Activated naive CD4-positive, alpha-beta T cell treated with anti-CD3 and anti-CD28 coated beads, Interleukin-2, amount 10 ng/mL, durations not matched to agents 7 days and 5 days (primary cell): ENCODE data around the gene NR1D1.
"Not testable (repeated sequence)": the region's sequence is repeated elsewhere in the genome, so short reads cannot be mapped to it uniquely, and the experiment has no call there.

Experiments
- CTCF ChIA-PET: fragments of 350-600 bp; sonication (Branson Sonifier 250); formaldehyde crosslinking; loops from one replicate; lab custom pipeline; 2021; ENCODE audit warnings: antibody characterized with exemption; lab: Charles Lee
- DNase-seq: peaks from one replicate; pipeline ENCODE4 v3.0.0-alpha.2; 2020
- H3K27ac Mint-ChIP-seq: one replicate; pipeline ENCODE4 v1.8.0; 2021; ENCODE audit warnings: mild to moderate bottlenecking, moderate library complexity, mixed read lengths
- H3K27me3 Mint-ChIP-seq: one replicate; pipeline ENCODE4 v1.8.0; 2021; ENCODE audit warnings: mild to moderate bottlenecking, mixed read lengths
- H3K36me3 Mint-ChIP-seq: one replicate; pipeline ENCODE4 v1.8.0; 2021; ENCODE audit warnings: mixed read lengths
- H3K4me1 Mint-ChIP-seq: one replicate; pipeline ENCODE4 v1.8.0; 2021; ENCODE audit warnings: mixed read lengths
- H3K4me3 Mint-ChIP-seq: one replicate; pipeline ENCODE4 v1.8.0; 2021; ENCODE audit warnings: mild to moderate bottlenecking, moderate library complexity, mixed read lengths
- H3K9me3 Mint-ChIP-seq: one replicate; pipeline ENCODE4 v1.8.0; 2021; ENCODE audit warnings: mixed read lengths

NR1D1 gene

GRCh38 chr17:40100419-40100668 is at the start of gene NR1D1:
Gene NR1D1 (minus strand): TSS chr17:40100589. CDS start chr17:40100094, 495 bp downstream.
- H3K4me3 Mint-ChIP-seq, result peak within 1 kb of the TSS; percentile 81
- CTCF ChIA-PET, result interaction anchor here (0.6 to 9.9 kb wide), 5 partner anchors 11 to 120 kb away, joined by 3 to 95 read pairs (median 4); partner anchors contain the start of gene PSMD3
- DNase-seq, result no peak
- H3K27ac Mint-ChIP-seq, result peak within 1 kb of the TSS; percentile 82
- peaks cover 31% of the 10 kb centered on the region for H3K27me3 Mint-ChIP-seq
- H3K36me3 Mint-ChIP-seq, result peaks cover 20% of the 10 kb centered on the region
- no peaks in the 10 kb centered on the region for H3K9me3 Mint-ChIP-seq
- peaks cover 93% of the 10 kb centered on the region for H3K4me1 Mint-ChIP-seq

- Mint-ChIP-seq H3K4me3 (no peak overlapping the region), H3K36me3 (peaks cover 48% of the 10 kb centered on the region)
Observed at GRCh38 chr17:40148527-40148926, 48.1 kb upstream of the NR1D1 start.

GRCh38 chr17:40145476-40145875 is 45.1 kb upstream of the NR1D1 start:
- no peaks in the 10 kb centered on the region for H3K27me3 Mint-ChIP-seq
- DNase-seq, result no peak
- peaks cover 49% of the 10 kb centered on the region for H3K36me3 Mint-ChIP-seq
- H3K27ac Mint-ChIP-seq, result no peak overlapping the region
- no peak overlapping the region for H3K4me3 Mint-ChIP-seq
- peaks cover 46% of the 10 kb centered on the region for H3K4me1 Mint-ChIP-seq
- H3K9me3 Mint-ChIP-seq, result no peaks in the 10 kb centered on the region
- CTCF ChIA-PET, result no interaction called here

More at GRCh38 chr17:40148527-40148926, 48.1 kb upstream of the NR1D1 start:
- H3K27ac Mint-ChIP-seq, result no peak overlapping the region
- H3K4me1 Mint-ChIP-seq, result peaks cover 34% of the 10 kb centered on the region
- H3K9me3 Mint-ChIP-seq, result no peaks in the 10 kb centered on the region
- no peak for DNase-seq
- CTCF ChIA-PET, result interaction anchor here (1.2 to 1.8 kb wide), 2 partner anchors 20 to 36 kb away, joined by 7 to 8 read pairs; no protein-coding TSS in a partner anchor
- no peaks in the 10 kb centered on the region for H3K27me3 Mint-ChIP-seq

- not testable (repeated sequence) for H3K9me3 Mint-ChIP-seq, H3K27me3 Mint-ChIP-seq, H3K27ac Mint-ChIP-seq, DNase-seq, H3K4me3 Mint-ChIP-seq
- peaks cover 51% of the 10 kb centered on the region for H3K4me1 Mint-ChIP-seq
- H3K36me3 Mint-ChIP-seq, result peaks cover 38% of the 10 kb centered on the region
- CTCF ChIA-PET, result interaction anchor here (0.6 to 1.5 kb wide), 3 partner anchors 30 to 1842 kb away, joined by 3 to 6 read pairs (median 4); no protein-coding TSS in a partner anchor
Observed at GRCh38 chr17:40143166-40143565, 42.8 kb upstream of the NR1D1 start.

- H3K9me3 Mint-ChIP-seq, result no peaks in the 10 kb centered on the region
- DNase-seq, result no peak
- H3K27me3 Mint-ChIP-seq, result no peaks in the 10 kb centered on the region
- peaks cover 35% of the 10 kb centered on the region for H3K4me1 Mint-ChIP-seq
- CTCF ChIA-PET, result interaction anchor here (0.5 to 3.6 kb wide), 8 partner anchors 16 to 229 kb away, joined by 3 to 16 read pairs (median 7); no protein-coding TSS in a partner anchor
- H3K27ac Mint-ChIP-seq, result peak overlapping the region; percentile 96
- H3K4me3 Mint-ChIP-seq, result peak overlapping the region; percentile 94
- H3K36me3 Mint-ChIP-seq, result peaks cover 45% of the 10 kb centered on the region
Observed at GRCh38 chr17:40139566-40140058, 39.2 kb upstream of the NR1D1 start.

- H3K27ac Mint-ChIP-seq, result no peak overlapping the region
- DNase-seq, result no peak
- no peaks in the 10 kb centered on the region for H3K27me3 Mint-ChIP-seq
- CTCF ChIA-PET, result no interaction called here
- no peaks in the 10 kb centered on the region for H3K9me3 Mint-ChIP-seq
- H3K4me3 Mint-ChIP-seq, result no peak overlapping the region
- H3K4me1 Mint-ChIP-seq, result peaks cover 20% of the 10 kb centered on the region
- peaks cover 69% of the 10 kb centered on the region for H3K36me3 Mint-ChIP-seq
Observed at GRCh38 chr17:40135817-40136216, 35.4 kb upstream of the NR1D1 start.

GRCh38 chr17:40134184-40134583 is 33.8 kb upstream of the NR1D1 start:
- Mint-ChIP-seq H3K27me3 (no peaks in the 10 kb centered on the region), H3K4me3 (no peak overlapping the region), H3K4me1 (peaks cover 12% of the 10 kb centered on the region), H3K27ac (peak overlapping the region; percentile 39), H3K9me3 (no peaks in the 10 kb centered on the region), H3K36me3 (peaks cover 77% of the 10 kb centered on the region)
- no peak for DNase-seq
- CTCF ChIA-PET, result interaction anchor here (1.3 to 3.3 kb wide), 4 partner anchors 10 to 121 kb away, joined by 3 to 11 read pairs (median 6); no protein-coding TSS in a partner anchor

- Mint-ChIP-seq H3K4me3 (no peak overlapping the region), H3K36me3 (peaks cover 74% of the 10 kb centered on the region), H3K9me3 (no peaks in the 10 kb centered on the region), H3K27ac (no peak overlapping the region), H3K4me1 (peaks cover 9% of the 10 kb centered on the region), H3K27me3 (no peaks in the 10 kb centered on the region)
- CTCF ChIA-PET, result interaction anchor here (1.0 to 1.4 kb wide), 2 partner anchors 17 to 38 kb away, joined by 3 to 4 read pairs; no protein-coding TSS in a partner anchor
- DNase-seq, result no peak
Observed at GRCh38 chr17:40130352-40131042, 30.1 kb upstream of the NR1D1 start.

- Mint-ChIP-seq H3K36me3 (peaks cover 67% of the 10 kb centered on the region), H3K4me3 (no peak overlapping the region), H3K27ac (no peak overlapping the region), H3K4me1 (peaks cover 17% of the 10 kb centered on the region), H3K27me3 (no peaks in the 10 kb centered on the region), H3K9me3 (no peaks in the 10 kb centered on the region)
- DNase-seq, result no peak
- CTCF ChIA-PET, result interaction anchor here (1.0 kb wide), 1 partner anchor 39 kb away, joined by 3 read pairs; no protein-coding TSS in a partner anchor
Observed at GRCh38 chr17:40129498-40129897, 29.1 kb upstream of the NR1D1 start.

GRCh38 chr17:40124279-40125141 is 24.1 kb upstream of the NR1D1 start:
- peaks cover 29% of the 10 kb centered on the region for H3K36me3 Mint-ChIP-seq
- peak; percentile 31 for DNase-seq
- peak overlapping the region; percentile 37 for H3K27ac Mint-ChIP-seq
- peaks cover 37% of the 10 kb centered on the region for H3K4me1 Mint-ChIP-seq
- H3K9me3 Mint-ChIP-seq, result no peaks in the 10 kb centered on the region
- H3K27me3 Mint-ChIP-seq, result no peaks in the 10 kb centered on the region
- peak overlapping the region; percentile 83 for H3K4me3 Mint-ChIP-seq
- CTCF ChIA-PET, result interaction anchor here (2.7 to 3.0 kb wide), 4 partner anchors 9 to 44 kb away, joined by 9 to 34 read pairs (median 12); no protein-coding TSS in a partner anchor

- CTCF ChIA-PET, result interaction anchor here (1.0 to 3.0 kb wide), 5 partner anchors 10 to 74 kb away, joined by 3 to 34 read pairs (median 11); no protein-coding TSS in a partner anchor
- Mint-ChIP-seq H3K27me3 (no peaks in the 10 kb centered on the region), H3K36me3 (peaks cover 25% of the 10 kb centered on the region), H3K4me1 (peaks cover 37% of the 10 kb centered on the region), H3K4me3 (peak overlapping the region; percentile 83), H3K9me3 (no peaks in the 10 kb centered on the region), H3K27ac (peak overlapping the region; percentile 91)
- DNase-seq, result no peak
Observed at GRCh38 chr17:40123811-40124114, 23.4 kb upstream of the NR1D1 start.

GRCh38 chr17:40122999-40123810 is 22.8 kb upstream of the NR1D1 start:
- H3K27ac Mint-ChIP-seq, result peak overlapping the region; percentile 91
- peak overlapping the region; percentile 83 for H3K4me3 Mint-ChIP-seq
- no peaks in the 10 kb centered on the region for H3K27me3 Mint-ChIP-seq
- H3K36me3 Mint-ChIP-seq, result peaks cover 25% of the 10 kb centered on the region
- DNase-seq, result peak; percentile 74
- CTCF ChIA-PET, result interaction anchor here (1.0 to 3.0 kb wide), 5 partner anchors 10 to 75 kb away, joined by 3 to 34 read pairs (median 11); no protein-coding TSS in a partner anchor
- H3K4me1 Mint-ChIP-seq, result peaks cover 39% of the 10 kb centered on the region
- H3K9me3 Mint-ChIP-seq, result no peaks in the 10 kb centered on the region
